HG03175 (cell line): ENCODE results near the gene RAPSN.
A peak's percentile ranks its signal among the peaks of the same experiment; 100 is the strongest.

Experiments used
- ATAC-seq: cut with Tn5 transposase; IDR thresholded peaks from one replicate; pipeline ENCODE4 v1.9.1; 2021; ENCODE audit warnings: mild to moderate bottlenecking, moderate library complexity; ENCODE audit not compliant: unreplicated experiment

The RAPSN gene

DNA sequence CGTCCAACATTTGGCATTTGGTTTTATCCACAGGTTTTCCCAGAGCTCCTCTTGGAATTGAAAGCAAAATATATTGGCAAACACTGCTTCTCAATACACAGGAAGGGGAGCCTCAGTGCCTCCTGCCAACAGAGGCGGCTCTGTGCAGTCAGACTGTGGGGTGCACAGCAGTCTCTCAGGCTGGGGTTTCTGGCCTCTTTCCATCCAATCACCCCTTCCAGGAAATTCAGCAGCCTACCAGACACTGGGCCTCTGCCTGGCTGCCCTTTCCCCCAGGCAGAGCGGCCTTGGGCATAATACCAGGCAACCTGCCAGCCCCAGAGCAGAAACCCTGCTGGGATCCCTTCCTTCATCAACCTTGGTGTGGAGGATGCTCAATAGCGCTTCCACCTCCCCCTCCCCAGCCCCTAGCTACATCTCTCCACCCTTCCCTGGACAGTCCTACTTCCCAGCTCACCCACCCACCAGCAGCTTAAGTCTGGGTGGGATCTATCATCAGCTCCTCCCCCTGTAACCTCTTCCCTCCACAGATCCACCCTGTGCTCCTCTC, 17.8 kb upstream of the RAPSN start:
- no peak for ATAC-seq

DNA sequence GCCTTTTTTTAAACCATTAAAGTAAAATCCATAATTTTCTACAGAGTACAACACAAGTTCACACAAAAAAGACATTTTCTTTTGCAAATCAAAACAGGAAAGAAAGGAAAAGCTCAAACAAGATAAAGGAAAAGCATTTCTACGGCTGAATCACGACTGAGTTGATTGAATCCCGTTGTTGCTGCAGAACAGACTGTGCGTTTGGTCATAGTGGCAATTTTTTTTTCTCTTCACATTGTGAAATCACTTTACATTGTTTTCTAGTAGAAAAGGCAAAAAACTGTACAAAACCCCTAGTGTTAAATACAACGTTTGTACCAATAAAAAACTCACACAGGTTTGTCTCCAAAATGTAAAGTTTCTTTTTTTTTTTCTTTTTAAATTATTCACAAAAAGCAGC, 17.3 kb upstream of the RAPSN start:
- ATAC-seq, result no peak

DNA sequence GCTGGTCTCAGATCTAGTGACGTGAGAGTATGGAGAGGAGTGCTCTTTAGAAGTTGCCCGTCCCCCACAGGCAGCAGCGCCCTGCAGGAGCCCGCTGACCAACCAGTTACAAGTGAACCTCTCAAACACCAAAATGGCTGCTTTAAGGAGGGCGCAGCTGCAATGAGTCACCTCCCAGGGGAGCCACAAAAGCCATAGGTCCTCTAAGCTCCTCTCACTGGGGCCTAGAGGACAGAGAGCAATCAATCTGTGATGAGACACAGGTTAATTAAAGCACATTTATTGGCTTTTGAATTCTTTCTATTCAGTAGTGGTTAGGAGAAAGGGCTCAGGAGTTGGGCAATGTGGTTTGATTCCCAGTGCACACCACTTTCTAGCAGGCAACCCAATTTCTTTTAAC, 15.5 kb upstream of the RAPSN start:
- no peak for ATAC-seq

DNA sequence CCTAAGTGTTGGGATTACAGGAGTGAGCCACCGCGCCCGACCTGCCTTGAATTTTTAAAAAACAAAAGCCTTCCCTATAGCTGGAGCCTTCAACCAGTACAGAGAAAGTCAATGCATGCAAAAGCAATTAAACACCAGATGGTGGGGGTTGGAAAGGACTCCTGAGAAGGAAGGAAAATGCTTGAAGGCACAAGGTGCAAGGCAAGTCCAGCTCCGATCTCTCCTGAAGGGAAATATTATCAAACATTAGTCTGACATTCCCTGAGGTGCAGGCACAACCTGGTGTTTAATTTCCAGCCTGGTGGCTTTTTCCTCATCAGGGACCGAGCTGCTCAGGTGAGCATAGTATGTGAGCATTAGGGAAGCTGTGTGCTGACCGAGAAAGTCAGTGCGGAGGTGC, 12.9 kb upstream of the RAPSN start:
- no peak for ATAC-seq

DNA sequence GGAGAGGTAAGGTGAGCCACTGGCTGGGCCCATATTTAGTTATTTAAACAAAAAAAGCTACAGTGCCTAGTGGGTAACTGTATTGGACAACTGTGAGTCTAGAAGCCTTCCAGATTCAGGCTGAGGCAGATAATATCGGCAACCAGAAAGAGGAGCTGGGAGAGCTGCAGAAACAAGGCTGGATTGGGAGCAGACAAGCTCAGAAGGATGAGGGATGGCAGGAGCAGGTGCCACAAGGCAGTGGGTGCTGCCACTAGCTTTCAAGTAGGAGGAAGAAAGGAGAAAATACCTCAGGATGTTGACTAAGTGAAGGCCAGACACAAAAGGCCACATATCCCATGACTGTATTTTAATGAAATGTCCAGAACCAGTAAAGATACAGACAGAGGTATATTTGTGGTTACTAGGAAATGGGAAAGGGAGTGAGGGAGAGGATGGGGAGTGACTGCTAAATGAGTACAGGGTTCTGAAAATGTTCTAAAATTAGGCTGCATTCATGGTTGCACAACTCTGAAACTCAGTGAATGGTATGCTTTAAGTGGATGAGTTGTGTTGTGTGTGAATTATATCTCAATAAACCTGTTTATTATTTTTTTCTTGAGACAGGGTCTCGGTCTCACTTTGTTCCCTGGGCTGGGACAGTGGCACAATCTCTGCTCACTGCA, 11.8 kb upstream of the RAPSN start:
- ATAC-seq, result no peak

DNA sequence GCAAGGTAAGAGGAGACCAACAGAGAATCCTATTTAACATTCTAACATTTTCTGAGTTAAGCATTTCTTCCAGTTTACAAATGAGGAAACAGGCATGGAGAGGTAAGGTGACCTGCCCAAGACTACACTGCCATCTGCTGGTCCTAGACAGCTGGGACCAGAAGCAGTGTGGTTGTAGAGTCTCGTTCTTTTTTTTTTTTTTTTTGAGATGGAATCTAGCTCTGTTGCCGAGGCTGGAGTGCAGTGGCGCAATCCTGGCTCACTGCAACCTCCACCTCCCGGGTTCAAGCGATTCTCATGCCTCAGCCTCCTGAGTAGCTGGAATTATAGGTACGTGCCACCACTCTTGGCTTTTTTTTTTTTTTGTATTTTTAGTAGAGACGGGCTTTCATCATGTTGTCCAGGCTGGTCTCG, 5.3 kb upstream of the RAPSN start:
- peak; percentile 81 for ATAC-seq

DNA sequence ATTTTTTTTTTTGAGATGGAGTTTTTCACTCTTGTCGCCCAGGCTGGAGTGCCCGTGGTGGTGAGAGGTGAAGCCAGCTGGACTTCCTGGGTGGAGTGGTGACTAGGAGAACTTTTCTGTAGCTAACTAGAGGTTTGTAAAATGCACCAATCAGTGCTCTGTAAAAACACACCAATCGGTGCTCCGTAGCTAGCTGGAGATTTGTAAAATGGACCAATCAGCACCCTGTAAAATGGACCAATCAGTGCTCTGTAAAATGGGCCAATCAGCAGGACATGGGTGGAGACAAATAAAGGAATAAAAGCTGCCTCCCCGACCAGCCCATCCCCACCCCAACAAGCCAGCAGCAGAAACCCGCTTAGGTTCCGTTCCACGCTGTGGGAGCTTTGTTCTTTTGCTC, 4.4 kb upstream of the RAPSN start:
- ATAC-seq, result no peak

DNA sequence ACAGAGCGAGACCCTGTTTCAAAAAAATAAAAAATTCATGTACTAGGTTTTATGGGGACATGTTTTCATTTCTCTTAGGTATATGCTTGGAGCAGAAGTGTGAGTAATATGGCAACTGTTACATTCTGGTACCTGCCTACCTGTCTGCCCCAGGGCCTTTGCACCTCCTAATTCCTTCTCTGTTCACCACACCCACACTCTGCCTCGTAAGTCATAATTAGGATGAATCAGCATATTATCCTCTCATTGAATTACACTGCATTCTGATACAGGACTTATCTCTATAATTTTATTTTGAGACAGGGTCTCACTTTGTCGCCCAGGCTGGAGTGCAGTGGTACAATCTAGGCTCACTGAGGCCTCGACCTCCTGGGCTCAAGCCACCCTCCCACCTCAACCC, 3.1 kb upstream of the RAPSN start:
- ATAC-seq, result no peak

DNA sequence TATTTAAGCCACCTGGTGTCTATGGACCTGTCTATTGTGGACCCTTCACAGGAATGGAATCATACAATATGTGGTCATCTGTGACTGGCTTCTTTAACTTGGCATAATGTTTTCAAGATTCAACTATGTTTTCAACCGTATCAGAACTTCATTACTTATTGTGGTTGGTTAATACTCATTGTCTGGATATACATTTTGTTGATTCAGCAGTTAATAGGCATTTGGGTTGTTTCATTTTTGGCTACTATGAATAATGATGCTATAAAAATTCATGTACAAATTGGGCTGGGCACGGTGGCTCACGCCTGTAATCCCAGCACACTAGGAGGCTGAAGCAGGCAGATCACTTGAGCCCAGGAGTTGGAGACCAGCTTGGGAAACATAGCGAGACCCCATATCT, 2.5 kb upstream of the RAPSN start:
- no peak for ATAC-seq

DNA sequence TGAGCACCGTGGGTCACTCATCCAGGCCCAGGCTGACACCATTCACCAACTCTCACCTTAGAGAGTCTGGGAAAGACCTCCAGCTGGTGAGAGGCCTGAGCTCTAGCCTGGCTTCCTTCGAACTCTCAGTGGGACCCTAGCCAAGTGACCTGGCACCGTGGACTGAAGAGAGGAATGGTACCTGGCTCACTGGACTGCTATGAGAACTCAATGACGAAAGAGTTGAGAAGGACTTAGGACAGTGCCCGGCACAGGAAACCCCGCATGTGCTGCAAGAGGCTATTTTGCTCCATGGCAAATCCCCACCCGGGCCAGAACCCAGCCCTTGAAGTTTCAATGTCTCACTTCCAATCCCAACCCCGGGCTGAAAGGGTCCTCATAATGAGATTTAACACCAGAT, 605 bp upstream of the RAPSN start:
- no peak for ATAC-seq

DNA sequence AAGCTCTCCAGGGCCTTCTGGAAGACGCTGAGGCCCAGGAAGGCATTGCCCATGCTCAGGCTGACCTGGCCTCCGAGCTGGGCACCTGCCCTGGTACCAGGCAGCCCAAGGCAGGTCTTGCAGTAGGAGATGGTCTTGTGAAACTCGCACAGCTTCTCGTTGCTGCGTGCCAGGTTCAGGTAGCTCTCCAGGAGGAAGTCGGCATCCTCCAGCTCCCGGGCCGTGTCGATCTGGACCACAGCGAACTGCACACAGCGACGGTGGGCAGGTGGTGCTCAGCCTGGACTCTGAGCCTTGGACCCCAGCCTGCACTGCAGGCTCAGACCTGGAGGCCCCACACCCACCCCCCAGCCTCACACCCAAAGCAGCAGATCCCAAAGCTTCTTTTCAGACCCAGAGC, 1.0 kb downstream of the RAPSN start:
- ATAC-seq, result no peak

DNA sequence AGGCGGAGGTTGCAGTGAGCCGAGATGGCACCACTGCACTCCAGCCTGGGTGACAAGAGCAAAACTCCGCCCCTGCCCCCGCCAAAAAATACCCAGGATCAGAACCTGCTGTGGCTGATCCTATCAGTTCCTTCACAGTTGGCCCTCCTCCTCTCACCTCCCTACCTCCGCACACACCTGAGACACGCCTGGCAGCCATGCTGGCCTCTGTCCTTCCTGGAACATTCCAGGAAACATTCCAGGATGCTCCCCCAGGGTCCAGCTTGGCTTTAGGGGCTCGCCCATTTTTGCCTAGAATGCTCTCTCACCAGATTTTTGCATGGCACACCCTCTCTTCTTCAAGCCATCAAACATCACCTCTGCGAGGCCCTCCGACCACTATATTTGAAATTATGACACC, 2.1 kb downstream of the RAPSN start:
- no peak for ATAC-seq

DNA sequence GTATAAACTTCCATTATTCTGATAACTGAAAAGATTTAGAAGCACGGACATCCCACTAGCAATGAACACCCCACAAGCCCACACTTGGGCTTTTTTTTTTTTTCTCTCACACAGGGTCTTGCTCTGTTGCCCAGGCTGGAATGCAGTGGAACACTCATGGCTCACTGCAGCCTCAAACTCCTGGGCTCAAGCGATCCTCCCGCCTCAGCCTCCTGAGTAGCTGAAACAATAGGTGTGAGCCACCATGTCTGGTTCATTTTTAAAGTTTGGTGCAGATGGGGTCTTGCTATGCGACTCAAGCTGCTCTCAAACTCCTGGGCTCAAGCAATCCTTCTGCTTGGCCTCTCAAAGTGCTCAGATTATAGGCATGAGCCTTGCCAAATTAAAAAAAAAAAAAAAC, 3.1 kb downstream of the RAPSN start:
- ATAC-seq, result no peak

DNA sequence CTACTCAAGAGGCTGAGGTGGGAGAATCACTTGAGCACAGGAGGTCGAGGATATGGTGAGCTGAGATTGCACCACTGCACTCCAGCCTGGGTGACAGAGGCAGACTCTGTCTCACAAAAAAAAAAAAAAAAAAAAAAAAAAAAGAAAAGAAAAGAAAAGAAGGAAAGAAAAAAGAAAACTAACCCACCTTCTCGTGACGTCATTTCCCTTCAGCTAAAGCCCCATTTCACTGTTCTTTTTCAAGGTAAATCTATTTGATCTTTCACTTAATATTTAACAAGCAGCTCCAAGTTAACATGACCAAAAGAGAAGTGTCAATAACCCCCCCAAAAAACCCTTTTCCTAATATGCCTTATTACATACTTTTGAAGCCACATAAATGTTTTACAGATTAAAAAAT, 5.1 kb downstream of the RAPSN start:
- ATAC-seq, result no peak

DNA sequence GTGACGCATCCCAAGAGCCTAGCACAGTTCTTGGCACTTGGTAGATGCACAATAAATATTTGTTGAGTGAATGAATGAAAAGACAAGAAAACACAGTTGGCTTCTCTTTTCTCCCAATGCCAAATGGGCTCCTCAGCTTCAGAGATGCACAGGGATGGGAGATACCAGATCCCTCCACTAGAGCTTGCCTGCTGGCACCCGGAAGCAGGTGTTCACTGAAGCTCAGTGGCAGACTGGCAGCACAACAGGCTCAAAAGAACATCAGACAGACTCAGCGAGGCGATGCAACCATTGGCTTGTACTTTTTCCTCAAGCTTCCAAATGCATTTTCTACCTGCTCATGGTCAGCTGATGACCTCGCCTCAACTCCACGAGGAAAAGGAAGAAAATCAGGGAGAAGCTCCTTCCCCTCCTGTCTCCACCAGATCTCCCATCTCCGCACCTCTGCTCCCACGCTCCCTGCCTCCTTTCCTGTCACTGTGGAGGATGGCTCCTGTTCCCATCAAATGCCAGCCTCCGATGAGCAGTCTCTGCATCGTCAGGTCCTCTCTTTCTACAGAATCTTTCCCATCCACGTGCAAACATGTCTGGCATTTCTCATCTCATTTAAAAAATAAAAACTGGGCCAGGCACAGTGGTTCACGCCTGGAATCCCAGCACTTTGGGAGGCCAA, 5.8 kb downstream of the RAPSN start:
- ATAC-seq, result no peak

DNA sequence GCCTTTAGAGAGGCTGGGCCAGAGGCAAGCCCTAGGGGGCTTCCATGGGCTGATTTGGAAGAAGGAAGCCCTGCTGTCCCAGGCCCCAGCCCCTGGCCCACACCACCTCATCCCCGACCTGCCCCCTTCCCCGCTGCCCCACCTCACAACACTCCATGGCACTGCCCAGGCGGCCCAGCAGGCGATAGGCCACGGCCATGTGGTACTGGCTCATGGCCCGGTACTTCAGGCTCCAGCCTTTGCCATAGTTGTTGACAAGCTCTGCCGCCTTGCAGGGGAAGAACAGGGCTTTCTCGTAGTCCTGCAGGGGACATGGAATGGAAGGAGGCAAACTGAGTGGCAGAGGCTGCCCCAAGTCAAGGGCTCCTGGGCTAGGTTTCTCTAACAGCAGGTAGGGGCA, 6.4 kb downstream of the RAPSN start:
- no peak for ATAC-seq

DNA sequence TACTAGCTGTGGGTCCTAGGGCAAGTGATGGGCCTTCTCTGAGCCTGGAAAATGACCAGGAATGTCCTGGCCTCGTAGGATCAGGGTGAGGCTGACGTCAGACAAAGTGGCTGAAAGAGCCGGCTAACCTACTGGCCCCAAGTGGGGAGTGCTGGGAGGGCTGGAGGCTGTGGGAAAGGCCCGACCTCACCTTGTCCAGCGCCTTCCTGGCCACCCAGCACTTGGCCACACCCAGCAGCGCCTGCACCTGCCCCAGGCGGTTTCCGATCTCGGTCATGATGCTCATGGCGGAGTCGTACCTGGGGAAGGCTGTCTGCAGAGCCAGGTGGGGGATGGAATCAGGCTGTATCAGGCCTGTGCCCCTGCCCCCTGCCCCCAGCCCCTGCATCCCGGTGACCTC, 7.5 kb downstream of the RAPSN start:
- no peak for ATAC-seq

DNA sequence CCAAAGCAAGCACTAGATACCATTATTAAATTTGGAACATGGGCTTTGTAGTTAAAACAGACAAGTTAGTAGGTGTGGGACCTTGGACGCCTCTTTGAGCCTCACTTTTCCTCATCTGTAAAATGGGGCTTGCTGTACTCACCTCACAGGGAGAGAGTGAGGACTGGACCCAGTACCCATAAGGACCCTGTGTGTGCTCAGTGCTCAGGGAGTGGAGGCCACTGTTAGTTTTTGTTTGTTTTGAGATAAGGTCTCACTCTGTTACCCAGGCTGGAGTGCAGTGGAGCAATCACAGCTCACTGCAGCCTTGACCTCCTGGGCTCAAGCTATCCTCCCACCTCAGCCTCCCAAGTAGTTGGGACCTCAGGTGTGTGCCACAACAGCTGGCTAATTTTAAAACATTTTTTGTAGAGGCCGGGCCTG, 8.9 kb downstream of the RAPSN start:
- no peak for ATAC-seq

DNA sequence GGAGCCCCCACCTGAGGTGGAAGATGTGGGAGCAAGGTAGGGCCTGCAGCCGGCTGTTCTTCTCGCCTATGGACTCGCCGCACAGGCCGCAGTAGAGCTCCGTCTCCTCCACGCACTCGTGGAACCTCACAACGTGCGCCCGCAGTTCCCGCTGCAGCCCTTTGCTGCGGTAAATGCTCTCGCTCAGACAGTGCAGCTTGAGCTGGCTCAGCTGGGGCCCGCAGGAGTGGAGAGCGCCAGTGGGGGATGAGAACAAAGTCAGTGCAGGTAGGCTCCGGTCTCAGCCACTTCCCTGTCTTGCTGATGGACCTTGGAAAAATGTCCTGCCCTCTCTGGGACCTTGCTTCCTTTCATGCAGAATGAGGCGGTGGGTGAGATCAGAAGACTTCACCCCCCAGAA, 10.2 kb downstream of the RAPSN start:
- no peak for ATAC-seq

DNA sequence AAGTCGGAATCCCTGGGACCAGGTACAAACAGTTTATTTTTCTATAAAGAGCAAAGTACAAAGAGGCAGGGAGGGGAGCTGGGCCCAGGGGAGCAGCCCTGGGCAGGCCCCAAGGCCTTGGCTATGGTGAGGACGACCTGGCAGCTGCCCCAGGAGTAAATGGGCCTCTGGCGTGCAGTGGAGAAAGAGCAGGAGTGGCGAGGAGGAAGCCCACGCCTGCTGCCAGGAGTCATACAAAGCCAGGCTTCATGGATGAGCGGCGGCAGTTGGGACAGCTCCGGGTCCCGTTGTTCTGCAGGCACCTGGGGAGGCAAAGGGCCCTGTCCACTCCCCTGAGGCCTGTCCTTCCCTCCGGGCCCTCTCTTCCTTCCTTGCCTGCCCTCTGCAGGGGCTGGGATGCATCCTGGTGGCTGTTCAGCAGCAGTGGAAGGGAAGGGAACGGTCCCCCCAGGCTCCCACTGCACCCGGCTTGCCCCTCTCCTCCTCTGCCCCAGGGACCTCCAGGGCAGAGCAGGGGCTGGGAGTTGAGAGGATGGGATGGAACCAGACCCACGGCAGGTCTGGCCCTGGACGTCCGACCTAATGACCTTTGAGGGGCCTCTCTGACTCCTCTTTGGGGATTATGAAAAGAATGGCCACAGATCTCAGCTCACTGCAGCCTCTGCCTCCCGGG, 11.1 kb downstream of the RAPSN start:
- ATAC-seq, result no peak

DNA sequence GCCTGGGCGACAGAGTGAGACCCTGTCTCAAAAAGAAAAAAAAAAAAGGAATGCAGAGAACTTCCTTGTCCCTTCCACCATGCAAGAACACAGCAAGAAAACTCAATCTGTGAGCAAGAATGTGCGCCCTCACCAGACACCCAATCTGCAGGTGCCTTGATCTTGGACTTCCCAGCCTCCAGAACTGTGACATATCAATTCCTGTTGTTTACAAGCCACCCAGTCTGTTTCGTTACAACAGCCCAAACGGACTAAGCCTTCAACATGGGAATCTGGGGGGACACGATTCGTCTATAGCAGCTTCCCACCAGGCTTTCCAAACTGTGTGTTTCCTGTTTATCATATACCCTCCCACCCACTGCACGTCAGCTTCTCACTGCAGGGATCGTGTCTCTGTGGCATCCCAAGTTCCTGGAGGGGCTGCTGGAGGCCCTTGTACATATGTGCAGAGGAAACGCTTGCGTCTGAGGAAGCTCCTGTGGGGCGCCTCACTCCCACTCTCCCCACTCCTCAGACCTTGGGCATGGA, 11.7 kb downstream of the RAPSN start:
- ATAC-seq, result no peak

DNA sequence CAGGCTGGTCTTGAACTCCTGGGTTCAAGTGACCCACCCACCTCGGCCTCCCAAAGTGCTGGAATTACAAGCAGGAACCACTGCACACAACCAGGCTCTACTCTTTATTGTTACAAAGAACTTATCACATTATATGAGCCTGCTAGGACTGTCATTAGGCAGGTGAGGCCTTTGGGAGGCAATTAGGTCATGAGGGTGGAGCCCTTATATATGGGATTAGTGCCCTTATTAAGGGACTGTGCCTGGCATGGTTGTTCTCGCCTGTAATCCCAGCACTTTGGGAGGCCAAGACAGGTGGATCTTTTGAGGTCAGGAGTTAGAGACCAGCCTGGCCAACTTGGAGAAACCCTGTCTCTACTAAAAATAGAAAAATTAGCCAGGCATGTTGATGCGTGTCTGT, 12.2 kb downstream of the RAPSN start:
- no peak for ATAC-seq
